HL-60 (cell line): ENCODE measurements around the gene HMCN2.

Experiments used
- GABPA ChIP-seq: IDR thresholded peaks from 2 replicates; pipeline ENCODE4 v1.6.1; 2012; ENCODE audit warnings: low read depth
- POLR2AphosphoS5 ChIP-seq: IDR thresholded peaks from 2 replicates; pipeline ENCODE4 v1.6.1; 2012; ENCODE audit warnings: low read depth
- SPI1 ChIP-seq: IDR thresholded peaks from 2 replicates; pipeline ENCODE4 v1.6.1; 2012; ENCODE audit warnings: low read depth, mild to moderate bottlenecking, borderline replicate concordance
- TF ChIP-seq, protein P1 (sequence below): IDR thresholded peaks from one replicate; pipeline ENCODE4 v1.5.1; 2011; ENCODE audit warnings: low read length, control low read depth, inconsistent platforms; ENCODE audit not compliant: insufficient read depth
- TF ChIP-seq, protein P2 (sequence below): IDR thresholded peaks from 2 replicates; pipeline ENCODE4 v1.6.1; 2012; ENCODE audit warnings: low read depth; ENCODE audit not compliant: insufficient replicate concordance

DNA sequence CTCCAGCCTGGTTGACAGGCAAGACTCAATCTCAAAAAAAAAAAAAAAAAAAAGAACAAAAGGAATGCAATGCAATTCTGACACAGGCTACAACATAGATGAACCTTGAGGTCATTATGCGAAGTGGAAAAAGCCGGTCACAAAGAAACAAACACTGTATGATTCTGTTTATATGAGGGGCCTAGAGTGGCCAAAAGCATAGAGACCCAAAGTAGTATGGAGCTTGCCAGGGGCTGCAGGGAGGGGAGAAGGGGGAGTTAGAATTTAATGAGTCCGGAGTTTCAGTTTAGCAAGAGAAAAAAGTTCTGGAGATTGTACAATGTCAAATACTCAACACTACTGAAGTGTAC is 146.0 kb downstream of the HMCN2 start:
- TF ChIP-seq, protein P1, sequence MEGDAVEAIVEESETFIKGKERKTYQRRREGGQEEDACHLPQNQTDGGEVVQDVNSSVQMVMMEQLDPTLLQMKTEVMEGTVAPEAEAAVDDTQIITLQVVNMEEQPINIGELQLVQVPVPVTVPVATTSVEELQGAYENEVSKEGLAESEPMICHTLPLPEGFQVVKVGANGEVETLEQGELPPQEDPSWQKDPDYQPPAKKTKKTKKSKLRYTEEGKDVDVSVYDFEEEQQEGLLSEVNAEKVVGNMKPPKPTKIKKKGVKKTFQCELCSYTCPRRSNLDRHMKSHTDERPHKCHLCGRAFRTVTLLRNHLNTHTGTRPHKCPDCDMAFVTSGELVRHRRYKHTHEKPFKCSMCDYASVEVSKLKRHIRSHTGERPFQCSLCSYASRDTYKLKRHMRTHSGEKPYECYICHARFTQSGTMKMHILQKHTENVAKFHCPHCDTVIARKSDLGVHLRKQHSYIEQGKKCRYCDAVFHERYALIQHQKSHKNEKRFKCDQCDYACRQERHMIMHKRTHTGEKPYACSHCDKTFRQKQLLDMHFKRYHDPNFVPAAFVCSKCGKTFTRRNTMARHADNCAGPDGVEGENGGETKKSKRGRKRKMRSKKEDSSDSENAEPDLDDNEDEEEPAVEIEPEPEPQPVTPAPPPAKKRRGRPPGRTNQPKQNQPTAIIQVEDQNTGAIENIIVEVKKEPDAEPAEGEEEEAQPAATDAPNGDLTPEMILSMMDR: no peak
- TF ChIP-seq, protein P2, sequence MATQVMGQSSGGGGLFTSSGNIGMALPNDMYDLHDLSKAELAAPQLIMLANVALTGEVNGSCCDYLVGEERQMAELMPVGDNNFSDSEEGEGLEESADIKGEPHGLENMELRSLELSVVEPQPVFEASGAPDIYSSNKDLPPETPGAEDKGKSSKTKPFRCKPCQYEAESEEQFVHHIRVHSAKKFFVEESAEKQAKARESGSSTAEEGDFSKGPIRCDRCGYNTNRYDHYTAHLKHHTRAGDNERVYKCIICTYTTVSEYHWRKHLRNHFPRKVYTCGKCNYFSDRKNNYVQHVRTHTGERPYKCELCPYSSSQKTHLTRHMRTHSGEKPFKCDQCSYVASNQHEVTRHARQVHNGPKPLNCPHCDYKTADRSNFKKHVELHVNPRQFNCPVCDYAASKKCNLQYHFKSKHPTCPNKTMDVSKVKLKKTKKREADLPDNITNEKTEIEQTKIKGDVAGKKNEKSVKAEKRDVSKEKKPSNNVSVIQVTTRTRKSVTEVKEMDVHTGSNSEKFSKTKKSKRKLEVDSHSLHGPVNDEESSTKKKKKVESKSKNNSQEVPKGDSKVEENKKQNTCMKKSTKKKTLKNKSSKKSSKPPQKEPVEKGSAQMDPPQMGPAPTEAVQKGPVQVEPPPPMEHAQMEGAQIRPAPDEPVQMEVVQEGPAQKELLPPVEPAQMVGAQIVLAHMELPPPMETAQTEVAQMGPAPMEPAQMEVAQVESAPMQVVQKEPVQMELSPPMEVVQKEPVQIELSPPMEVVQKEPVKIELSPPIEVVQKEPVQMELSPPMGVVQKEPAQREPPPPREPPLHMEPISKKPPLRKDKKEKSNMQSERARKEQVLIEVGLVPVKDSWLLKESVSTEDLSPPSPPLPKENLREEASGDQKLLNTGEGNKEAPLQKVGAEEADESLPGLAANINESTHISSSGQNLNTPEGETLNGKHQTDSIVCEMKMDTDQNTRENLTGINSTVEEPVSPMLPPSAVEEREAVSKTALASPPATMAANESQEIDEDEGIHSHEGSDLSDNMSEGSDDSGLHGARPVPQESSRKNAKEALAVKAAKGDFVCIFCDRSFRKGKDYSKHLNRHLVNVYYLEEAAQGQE: no peak
- TF ChIP-seq GABPA: no peak
- no peak for TF ChIP-seq POLR2AphosphoS5
- no peak for TF ChIP-seq SPI1
